HepG2 (cell line): Measurements from ENCODE around the gene POC1B.

Experiments used
- CAMTA2 ChIP-seq: sonication (generic); formaldehyde crosslinking; IDR thresholded peaks from 2 replicates; pipeline ENCODE4 v1.4.0; 2020; ENCODE audit warnings: mild to moderate bottlenecking, missing genetic modification reagents, borderline replicate concordance
- MAX ChIP-seq: IDR thresholded peaks from 2 replicates; pipeline ENCODE4 v1.6.1; 2012; ENCODE audit warnings: inconsistent platforms
- ZFP36L2 ChIP-seq: sonication (generic); formaldehyde crosslinking; IDR thresholded peaks from 2 replicates; pipeline ENCODE4 v1.4.0; 2020; ENCODE audit warnings: missing genetic modification reagents

GRCh38 chr12:89517720-89518119 lies 8.1 kb downstream of the POC1B start:
- TF ChIP-seq MAX (no peak), CAMTA2 (CRISPR knock-in tag) (no peak), ZFP36L2 (CRISPR knock-in tag) (no peak)
